SU-DHL-6 (cell line): ENCODE measurements around the gene ST6GAL1.

Experiments used
- H2AFZ ChIP-seq: fragments of 200-600 bp; sonication (generic); 2 replicates; pipeline ENCODE4 v1.6.1; 2014; ENCODE audit warnings: low read depth, mild to moderate bottlenecking, moderate library complexity, mixed read lengths, antibody characterized with exemption, low read length; ENCODE audit not compliant: severe bottlenecking
- H3F3A ChIP-seq: fragments of 200-600 bp; shearing (Covaris generic); 2 replicates; pipeline ENCODE4 v1.6.0; 2016; ENCODE audit warnings: antibody characterized with exemption, mild to moderate bottlenecking; ENCODE audit not compliant: insufficient read depth
- H3K27ac ChIP-seq: fragments of 200-600 bp; sonication (generic); 2 replicates; pipeline ENCODE4 v1.5.1; 2016; ENCODE audit warnings: low read depth, mild to moderate bottlenecking, low read length, moderate library complexity, mixed read lengths
- H3K27me3 ChIP-seq: fragments of 200-600 bp; sonication (generic), shearing (Covaris generic); 2 replicates; pipeline ENCODE4 v1.6.0; 2014; ENCODE audit warnings: mild to moderate bottlenecking, low read length
- H3K36me3 ChIP-seq: fragments of 200-600 bp; sonication (generic); 2 replicates; pipeline ENCODE4 v1.6.1; 2014; ENCODE audit warnings: mild to moderate bottlenecking, low read length, mixed read lengths
- H3K4me2 ChIP-seq: fragments of 300-600, 200-600 bp; shearing (Covaris generic), sonication (generic); 2 replicates; pipeline ENCODE4 v1.6.0; 2014; ENCODE audit warnings: low read length, low read depth, mild to moderate bottlenecking; ENCODE audit not compliant: poor library complexity, severe bottlenecking
- H3K4me3 ChIP-seq: fragments of 200-600 bp; sonication (generic); 2 replicates; pipeline ENCODE4 v1.5.1; 2014; ENCODE audit warnings: antibody characterized with exemption, low read length, mild to moderate bottlenecking, mixed read lengths; ENCODE audit not compliant: insufficient read depth, poor library complexity, severe bottlenecking
- H3K79me2 ChIP-seq: fragments of 200-600 bp; sonication (generic); 2 replicates; pipeline ENCODE4 v1.6.1; 2014; ENCODE audit warnings: mild to moderate bottlenecking, low read length, moderate library complexity; ENCODE audit not compliant: insufficient read depth
- H3K9ac ChIP-seq: fragments of 200-600 bp; sonication (generic); 2 replicates; pipeline ENCODE4 v1.7.0; 2014; ENCODE audit warnings: mild to moderate bottlenecking, low read length
- H3K9me2 ChIP-seq: fragments of 200-600 bp; sonication (generic); replicated peaks from 2 replicates; pipeline ENCODE4 v1.6.1; 2014; ENCODE audit warnings: low read length; ENCODE audit not compliant: insufficient read depth
- H3K9me3 ChIP-seq: fragments of 200-600 bp; sonication (generic); 2 replicates; pipeline ENCODE4 v1.6.1; 2014; ENCODE audit warnings: low read length, mixed read lengths; ENCODE audit not compliant: insufficient read depth
- H4K20me1 ChIP-seq: fragments of 200-600 bp; sonication (generic); 2 replicates; pipeline ENCODE4 v1.6.1; 2014; ENCODE audit warnings: low read depth, mild to moderate bottlenecking, antibody characterized with exemption, low read length, moderate library complexity, mixed read lengths
- CTCF ChIP-seq: fragments of 200-600 bp; sonication (generic); IDR thresholded peaks from one replicate; pipeline ENCODE4 v1.5.1; 2017; ENCODE audit warnings: antibody characterized with exemption, mild to moderate bottlenecking, low read length, moderate library complexity; ENCODE audit not compliant: insufficient read depth, poor library complexity, severe bottlenecking
- EZH2phosphoT487 ChIP-seq: fragments of 200-600 bp; sonication (generic), shearing (Covaris generic); conservative IDR thresholded peaks from 2 replicates; pipeline ENCODE4 v1.6.1; 2018; ENCODE audit warnings: mild to moderate bottlenecking, antibody characterized with exemption, low read length, moderate library complexity, mixed read lengths

The ST6GAL1 gene

DNA sequence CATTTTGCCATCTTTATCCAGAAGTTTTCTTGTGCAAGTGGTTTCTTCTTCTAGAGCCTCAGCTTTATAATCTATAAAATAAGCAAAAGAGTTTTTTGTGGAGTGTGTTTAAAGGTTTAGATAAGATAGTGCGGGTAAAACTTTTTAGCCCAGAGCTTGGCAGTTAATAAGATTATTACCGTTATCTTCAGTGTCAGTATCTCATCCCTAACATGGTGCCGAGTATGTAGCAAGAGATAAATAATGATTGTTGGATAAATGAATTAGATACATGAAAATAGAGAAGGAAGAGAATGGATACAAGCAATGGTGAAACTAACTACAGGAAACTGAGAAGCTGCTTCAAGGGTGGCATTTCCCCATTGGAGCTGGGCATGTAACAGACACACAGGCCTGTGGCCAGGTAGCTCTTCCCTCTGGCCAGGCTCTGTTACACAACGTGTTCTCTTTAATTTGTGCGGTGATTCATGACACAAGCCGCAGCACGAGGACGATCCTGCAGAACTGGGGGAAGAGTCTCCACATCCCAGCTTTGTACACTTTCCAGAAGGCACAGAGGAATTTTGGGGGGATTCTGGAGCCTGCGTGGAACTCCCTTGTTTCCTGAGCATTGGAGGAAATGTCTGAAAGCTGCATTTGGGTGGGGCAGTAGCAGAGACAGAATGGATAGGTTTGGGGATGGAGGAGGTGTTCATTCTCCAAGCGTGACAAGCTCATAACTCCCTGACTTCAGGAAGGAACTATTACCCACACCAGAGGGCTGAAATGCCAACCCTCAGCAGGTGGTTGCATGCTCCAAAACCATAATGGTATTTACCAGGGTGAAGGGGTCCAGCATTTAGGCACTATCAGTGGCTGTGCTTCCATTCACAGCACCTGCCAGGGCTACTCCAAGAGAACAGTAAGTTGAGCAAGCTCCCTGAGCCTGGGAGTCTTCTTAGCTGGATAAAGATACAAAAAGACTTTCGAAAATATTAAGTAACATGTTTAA lies 14.2 kb upstream of the ST6GAL1 start:
- Histone ChIP-seq H3K4me2 (no peak overlapping the region), H3K9ac (no peak overlapping the region), H3K4me3 (no peak overlapping the region), H3K9me3 (no peaks in the 10 kb centered on the region), H3K27ac (no peak overlapping the region), H3K79me2 (no peaks in the 10 kb centered on the region), H3K36me3 (no peaks in the 10 kb centered on the region), H3F3A (no peaks in the 10 kb centered on the region), H2AFZ (no peak overlapping the region), H4K20me1 (no peaks in the 10 kb centered on the region), H3K9me2 (no peaks in the 10 kb centered on the region), H3K27me3 (no peaks in the 10 kb centered on the region)
- TF ChIP-seq EZH2phosphoT487, result no peak
- TF ChIP-seq CTCF, result no peak

DNA sequence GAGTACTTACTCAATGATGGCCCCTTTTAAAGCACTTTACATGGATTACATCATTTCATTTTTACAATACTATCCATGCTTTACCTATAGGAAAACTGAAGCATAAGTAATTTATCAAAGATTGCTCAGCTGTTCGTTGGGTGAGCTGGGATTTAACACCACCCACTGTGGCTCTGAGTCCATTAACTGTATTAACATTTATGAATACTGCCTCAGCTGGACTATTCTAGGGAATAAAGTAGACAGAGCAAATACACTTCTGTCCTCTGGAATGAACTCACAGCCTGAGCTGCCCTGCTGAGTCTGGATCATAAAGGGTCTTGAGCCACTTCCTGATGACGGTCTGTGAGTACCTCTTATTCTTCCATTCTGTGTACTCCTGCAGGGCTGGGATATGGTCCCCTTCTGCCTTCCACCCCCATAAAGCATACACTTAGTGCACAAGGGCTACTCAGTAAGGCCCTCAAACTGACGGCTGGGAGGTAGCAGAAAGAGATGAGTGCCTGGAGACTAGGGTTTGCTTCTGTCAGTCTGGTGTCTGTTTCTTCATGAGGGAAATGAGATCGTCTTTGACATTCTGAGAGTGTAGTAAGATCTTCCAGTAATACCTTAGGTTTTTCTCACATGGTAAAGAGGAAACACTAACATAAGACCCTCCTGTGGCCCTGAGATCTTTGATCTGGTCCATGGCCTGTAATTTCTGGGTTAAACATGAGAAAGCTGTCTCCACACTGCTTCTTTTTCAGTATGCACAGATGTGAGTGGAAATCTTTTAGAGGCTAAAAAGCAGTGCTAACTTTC lies 12.6 kb upstream of the ST6GAL1 start:
- Histone ChIP-seq H3K4me2 (no peak overlapping the region), H3K36me3 (no peaks in the 10 kb centered on the region), H3K9me3 (no peaks in the 10 kb centered on the region), H4K20me1 (no peaks in the 10 kb centered on the region), H3K4me3 (no peak overlapping the region), H3K9ac (no peak overlapping the region), H3K27ac (no peak overlapping the region), H3K79me2 (no peaks in the 10 kb centered on the region), H2AFZ (no peak overlapping the region), H3F3A (no peaks in the 10 kb centered on the region), H3K27me3 (no peaks in the 10 kb centered on the region), H3K9me2 (no peaks in the 10 kb centered on the region)
- no peak for TF ChIP-seq EZH2phosphoT487
- TF ChIP-seq CTCF, result no peak

GRCh38 chr3:186920301-186920700 lies 10.0 kb upstream of the ST6GAL1 start:
- Histone ChIP-seq H3K9ac (no peak overlapping the region), H3F3A (no peaks in the 10 kb centered on the region), H3K9me2 (no peaks in the 10 kb centered on the region), H4K20me1 (no peaks in the 10 kb centered on the region), H3K4me3 (no peak overlapping the region), H2AFZ (no peak overlapping the region), H3K79me2 (no peaks in the 10 kb centered on the region), H3K27me3 (no peaks in the 10 kb centered on the region), H3K36me3 (no peaks in the 10 kb centered on the region), H3K4me2 (no peak overlapping the region), H3K9me3 (no peaks in the 10 kb centered on the region), H3K27ac (no peak overlapping the region)
- no peak for TF ChIP-seq EZH2phosphoT487
- TF ChIP-seq CTCF, result no peak
